ENCODE data around the gene ARMC6.

ARMC6 gene

DNA sequence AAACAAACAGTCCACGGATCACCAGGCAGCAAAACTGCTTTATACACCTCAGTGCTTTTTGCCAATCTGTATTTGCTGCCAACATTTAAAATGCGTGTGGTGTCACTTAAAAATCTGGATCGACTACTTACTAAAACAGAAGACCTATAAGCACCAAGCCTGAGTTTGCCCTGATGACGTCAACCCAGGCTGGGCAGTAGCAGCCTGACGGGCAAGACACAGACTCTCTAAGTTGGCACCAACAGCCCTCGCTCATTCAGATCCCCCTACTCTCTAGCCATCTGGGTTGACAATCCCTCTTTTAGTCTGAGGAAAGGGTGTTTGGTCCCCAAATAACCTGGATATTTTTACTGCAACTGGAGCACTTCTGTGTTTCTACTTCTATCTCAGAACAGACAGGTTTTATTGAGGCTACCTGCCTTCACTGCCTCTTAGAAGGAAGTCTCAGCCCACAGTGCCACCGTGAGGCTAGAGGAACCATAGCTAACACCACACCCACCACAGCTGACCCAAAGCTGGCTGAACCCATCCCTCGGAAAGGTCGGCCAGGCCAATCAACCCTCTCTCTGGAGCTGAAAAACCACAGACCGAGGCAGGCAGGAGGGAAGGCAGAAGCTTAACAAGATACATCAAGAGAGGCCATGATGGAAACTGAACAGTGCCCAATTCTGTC, 7.0 kb upstream of the ARMC6 start (continued):
- TF ChIP-seq ZNF776 (tag by site-specific recombination; IDR thresholded peaks at IDR 0.05; ENCODE audit: borderline replicate concordance) (no peak), MEIS1 (CRISPR knock-in tag; IDR thresholded peaks at IDR 0.05; ENCODE audit: borderline replicate concordance) (no peak), ZNF548 (tag by site-specific recombination; IDR thresholded peaks at IDR 0.05) (no peak)
- TF ChIP-seq, protein P1, sequence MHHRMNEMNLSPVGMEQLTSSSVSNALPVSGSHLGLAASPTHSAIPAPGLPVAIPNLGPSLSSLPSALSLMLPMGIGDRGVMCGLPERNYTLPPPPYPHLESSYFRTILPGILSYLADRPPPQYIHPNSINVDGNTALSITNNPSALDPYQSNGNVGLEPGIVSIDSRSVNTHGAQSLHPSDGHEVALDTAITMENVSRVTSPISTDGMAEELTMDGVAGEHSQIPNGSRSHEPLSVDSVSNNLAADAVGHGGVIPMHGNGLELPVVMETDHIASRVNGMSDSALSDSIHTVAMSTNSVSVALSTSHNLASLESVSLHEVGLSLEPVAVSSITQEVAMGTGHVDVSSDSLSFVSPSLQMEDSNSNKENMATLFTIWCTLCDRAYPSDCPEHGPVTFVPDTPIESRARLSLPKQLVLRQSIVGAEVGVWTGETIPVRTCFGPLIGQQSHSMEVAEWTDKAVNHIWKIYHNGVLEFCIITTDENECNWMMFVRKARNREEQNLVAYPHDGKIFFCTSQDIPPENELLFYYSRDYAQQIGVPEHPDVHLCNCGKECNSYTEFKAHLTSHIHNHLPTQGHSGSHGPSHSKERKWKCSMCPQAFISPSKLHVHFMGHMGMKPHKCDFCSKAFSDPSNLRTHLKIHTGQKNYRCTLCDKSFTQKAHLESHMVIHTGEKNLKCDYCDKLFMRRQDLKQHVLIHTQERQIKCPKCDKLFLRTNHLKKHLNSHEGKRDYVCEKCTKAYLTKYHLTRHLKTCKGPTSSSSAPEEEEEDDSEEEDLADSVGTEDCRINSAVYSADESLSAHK (tag by site-specific recombination; IDR thresholded peaks at IDR 0.05): no peak

DNA sequence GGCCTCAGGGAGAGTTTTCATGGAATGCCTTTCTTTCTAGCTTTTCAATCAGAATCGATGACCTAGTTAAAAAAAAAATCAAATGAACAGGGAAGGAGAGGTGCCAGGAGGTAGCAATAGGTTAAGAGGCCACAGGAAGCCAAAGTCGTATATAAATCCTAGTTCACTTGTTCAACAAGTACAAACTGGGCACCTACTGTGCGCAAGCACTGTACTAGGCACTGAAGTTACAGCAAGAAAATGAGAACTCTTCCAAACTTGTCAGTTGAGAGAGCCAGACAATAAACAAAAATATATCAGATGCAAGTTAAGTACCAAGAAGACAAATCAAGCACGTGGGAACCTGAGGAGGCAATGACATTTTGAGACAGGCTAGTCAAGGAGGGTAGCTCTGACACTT, 6.2 kb upstream of the ARMC6 start:
- Histone ChIP-seq H3K36me3 (ENCODE audit: control insufficient read depth in 2 of 2, insufficient read depth in 1 of 2, low read length in 2 of 2) (peaks cover 76 to 90% of the 10 kb centered on the region in 2 experiments), H3K9me3 (ENCODE audit: control insufficient read depth, insufficient read depth, low read depth, low read length) (no peaks in the 10 kb centered on the region), H3K4me3 (ENCODE audit: low read depth, low read length) (no peak overlapping the region), H3K27ac (ENCODE audit: extremely low read depth, low read depth, low read length) (no peak overlapping the region), H3K4me1 (ENCODE audit: control insufficient read depth, insufficient read depth, low read length) (no peaks in the 10 kb centered on the region)
- CTCF ChIA-PET: interaction anchor here (0.6 kb wide), 1 partner anchor 113 kb away, joined by 3 read pairs; no protein-coding TSS in a partner anchor
- no peak for TF ChIP-seq ZNF223 (tag by site-specific recombination; IDR thresholded peaks at IDR 0.05)
- TF ChIP-seq, protein P2, sequence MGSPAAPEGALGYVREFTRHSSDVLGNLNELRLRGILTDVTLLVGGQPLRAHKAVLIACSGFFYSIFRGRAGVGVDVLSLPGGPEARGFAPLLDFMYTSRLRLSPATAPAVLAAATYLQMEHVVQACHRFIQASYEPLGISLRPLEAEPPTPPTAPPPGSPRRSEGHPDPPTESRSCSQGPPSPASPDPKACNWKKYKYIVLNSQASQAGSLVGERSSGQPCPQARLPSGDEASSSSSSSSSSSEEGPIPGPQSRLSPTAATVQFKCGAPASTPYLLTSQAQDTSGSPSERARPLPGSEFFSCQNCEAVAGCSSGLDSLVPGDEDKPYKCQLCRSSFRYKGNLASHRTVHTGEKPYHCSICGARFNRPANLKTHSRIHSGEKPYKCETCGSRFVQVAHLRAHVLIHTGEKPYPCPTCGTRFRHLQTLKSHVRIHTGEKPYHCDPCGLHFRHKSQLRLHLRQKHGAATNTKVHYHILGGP (tag by site-specific recombination; IDR thresholded peaks at IDR 0.05): no peak
- TF ChIP-seq, protein P3, sequence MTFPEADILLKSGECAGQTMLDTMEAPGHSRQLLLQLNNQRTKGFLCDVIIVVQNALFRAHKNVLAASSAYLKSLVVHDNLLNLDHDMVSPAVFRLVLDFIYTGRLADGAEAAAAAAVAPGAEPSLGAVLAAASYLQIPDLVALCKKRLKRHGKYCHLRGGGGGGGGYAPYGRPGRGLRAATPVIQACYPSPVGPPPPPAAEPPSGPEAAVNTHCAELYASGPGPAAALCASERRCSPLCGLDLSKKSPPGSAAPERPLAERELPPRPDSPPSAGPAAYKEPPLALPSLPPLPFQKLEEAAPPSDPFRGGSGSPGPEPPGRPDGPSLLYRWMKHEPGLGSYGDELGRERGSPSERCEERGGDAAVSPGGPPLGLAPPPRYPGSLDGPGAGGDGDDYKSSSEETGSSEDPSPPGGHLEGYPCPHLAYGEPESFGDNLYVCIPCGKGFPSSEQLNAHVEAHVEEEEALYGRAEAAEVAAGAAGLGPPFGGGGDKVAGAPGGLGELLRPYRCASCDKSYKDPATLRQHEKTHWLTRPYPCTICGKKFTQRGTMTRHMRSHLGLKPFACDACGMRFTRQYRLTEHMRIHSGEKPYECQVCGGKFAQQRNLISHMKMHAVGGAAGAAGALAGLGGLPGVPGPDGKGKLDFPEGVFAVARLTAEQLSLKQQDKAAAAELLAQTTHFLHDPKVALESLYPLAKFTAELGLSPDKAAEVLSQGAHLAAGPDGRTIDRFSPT (tag by site-specific recombination; IDR thresholded peaks at IDR 0.05): no peak
- TF ChIP-seq, protein P4, sequence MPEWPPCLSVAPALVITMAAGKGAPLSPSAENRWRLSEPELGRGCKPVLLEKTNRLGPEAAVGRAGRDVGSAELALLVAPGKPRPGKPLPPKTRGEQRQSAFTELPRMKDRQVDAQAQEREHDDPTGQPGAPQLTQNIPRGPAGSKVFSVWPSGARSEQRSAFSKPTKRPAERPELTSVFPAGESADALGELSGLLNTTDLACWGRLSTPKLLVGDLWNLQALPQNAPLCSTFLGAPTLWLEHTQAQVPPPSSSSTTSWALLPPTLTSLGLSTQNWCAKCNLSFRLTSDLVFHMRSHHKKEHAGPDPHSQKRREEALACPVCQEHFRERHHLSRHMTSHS (tag by site-specific recombination; IDR thresholded peaks at IDR 0.05): no peak
- no peak for TF ChIP-seq ZNF16 (tag by site-specific recombination; IDR thresholded peaks at IDR 0.05; ENCODE audit: low read depth)
- no peak for TF ChIP-seq ZNF404 (tag by site-specific recombination; IDR thresholded peaks at IDR 0.05)
- TF ChIP-seq ZNF10 (tag by site-specific recombination; IDR thresholded peaks at IDR 0.05): no peak
- TF ChIP-seq, protein P5, sequence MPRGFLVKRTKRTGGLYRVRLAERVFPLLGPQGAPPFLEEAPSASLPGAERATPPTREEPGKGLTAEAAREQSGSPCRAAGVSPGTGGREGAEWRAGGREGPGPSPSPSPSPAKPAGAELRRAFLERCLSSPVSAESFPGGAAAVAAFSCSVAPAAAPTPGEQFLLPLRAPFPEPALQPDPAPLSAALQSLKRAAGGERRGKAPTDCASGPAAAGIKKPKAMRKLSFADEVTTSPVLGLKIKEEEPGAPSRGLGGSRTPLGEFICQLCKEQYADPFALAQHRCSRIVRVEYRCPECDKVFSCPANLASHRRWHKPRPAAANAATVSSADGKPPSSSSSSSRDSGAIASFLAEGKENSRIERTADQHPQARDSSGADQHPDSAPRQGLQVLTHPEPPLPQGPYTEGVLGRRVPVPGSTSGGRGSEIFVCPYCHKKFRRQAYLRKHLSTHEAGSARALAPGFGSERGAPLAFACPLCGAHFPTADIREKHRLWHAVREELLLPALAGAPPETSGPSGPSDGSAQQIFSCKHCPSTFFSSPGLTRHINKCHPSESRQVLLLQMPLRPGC (tag by site-specific recombination; IDR thresholded peaks at IDR 0.05): no peak
- TF ChIP-seq ZNF473 (tag by site-specific recombination; IDR thresholded peaks at IDR 0.05): no peak
- TF ChIP-seq, protein P6, sequence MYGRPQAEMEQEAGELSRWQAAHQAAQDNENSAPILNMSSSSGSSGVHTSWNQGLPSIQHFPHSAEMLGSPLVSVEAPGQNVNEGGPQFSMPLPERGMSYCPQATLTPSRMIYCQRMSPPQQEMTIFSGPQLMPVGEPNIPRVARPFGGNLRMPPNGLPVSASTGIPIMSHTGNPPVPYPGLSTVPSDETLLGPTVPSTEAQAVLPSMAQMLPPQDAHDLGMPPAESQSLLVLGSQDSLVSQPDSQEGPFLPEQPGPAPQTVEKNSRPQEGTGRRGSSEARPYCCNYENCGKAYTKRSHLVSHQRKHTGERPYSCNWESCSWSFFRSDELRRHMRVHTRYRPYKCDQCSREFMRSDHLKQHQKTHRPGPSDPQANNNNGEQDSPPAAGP (tag by site-specific recombination; IDR thresholded peaks at IDR 0.05): no peak
- no peak for TF ChIP-seq ZNF837 (tag by site-specific recombination; IDR thresholded peaks at IDR 0.05)
- no peak for TF ChIP-seq ZNF548 (tag by site-specific recombination; IDR thresholded peaks at IDR 0.05)
- POLR2A ChIA-PET: interaction anchor here (0.5 to 0.7 kb wide), 2 partner anchors 14 to 375 kb away, joined by 3 read pairs; no protein-coding TSS in a partner anchor

Measured in HEK293 (cell line).